IMR-90 (cell line): ENCODE data around the gene GALNT4. TPM values are rescaled to one million over a fixed set of nuclear protein-coding genes. Genes with fewer than 3 reads are reported as not detected.

ENCODE experiments used
- ATAC-seq: fragments of 200-7000 bp; cut with Tn5 transposase; 2 replicates; pipeline ENCODE4 v1.9.1; 2020; ENCODE audit warnings: low read depth, mild to moderate bottlenecking, moderate library complexity
- BruUV-seq: library from RNA; stranded (reverse); fragments of 400-500 nt; replicated peaks from 2 replicates; lab custom pipeline; 2021; lab: Mats Ljungman, UMichigan
- CTCF ChIA-PET: fragments of 300-600 bp; formaldehyde crosslinking; extraction: SDS; loops from one replicate; lab custom pipeline; 2021; ENCODE audit warnings: antibody characterized with exemption; lab: Yijun Ruan, JAX
- POLR2A ChIA-PET: fragments of 300-600 bp; sonication (Branson Sonifier 250); formaldehyde crosslinking; loops from one replicate; lab custom pipeline; 2022; ENCODE audit warnings: antibody characterized with exemption; ENCODE audit not compliant: unreplicated experiment; lab: Charles Lee
- DNase-seq: peaks from one replicate; pipeline ENCODE4 v3.0.0; 2013
- H2AFZ ChIP-seq: replicated peaks from 2 replicates; pipeline ENCODE3; 2013; ENCODE audit warnings: low read length, mild to moderate bottlenecking; ENCODE audit not compliant: poor library complexity
- H2AK5ac ChIP-seq: 2 replicates; pipeline ENCODE4 v1.6.1; 2013; ENCODE audit warnings: low read depth, low read length, inconsistent platforms
- H2AK9ac ChIP-seq: replicated peaks from 2 replicates; pipeline ENCODE3; 2013; ENCODE audit warnings: mild to moderate bottlenecking, low read depth, low read length, moderate library complexity; ENCODE audit not compliant: poor library complexity
- H2BK120ac ChIP-seq: 2 replicates; pipeline ENCODE4 v1.6.1; 2013; ENCODE audit warnings: low read depth, low read length, inconsistent platforms
- H2BK15ac ChIP-seq: 3 replicates; pipeline ENCODE4 v1.6.1; 2013; ENCODE audit warnings: low read depth, low read length, inconsistent platforms
- H2BK20ac ChIP-seq: 2 replicates; pipeline ENCODE4 v1.6.1; 2013; ENCODE audit warnings: low read depth, mild to moderate bottlenecking, inconsistent platforms, low read length, moderate library complexity
- H2BK5ac ChIP-seq: 2 replicates; pipeline ENCODE4 v1.6.1; 2013; ENCODE audit warnings: mild to moderate bottlenecking, low read depth, low read length, inconsistent platforms; ENCODE audit not compliant: poor library complexity, severe bottlenecking
- H3K14ac ChIP-seq: replicated peaks from 2 replicates; pipeline ENCODE4 v1.6.1; 2013; ENCODE audit warnings: low read depth, low read length, inconsistent platforms
- H3K18ac ChIP-seq: 2 replicates; pipeline ENCODE4 v1.6.1; 2013; ENCODE audit warnings: low read depth, low read length, control low read depth
- H3K23ac ChIP-seq: 2 replicates; pipeline ENCODE4 v1.6.1; 2013; ENCODE audit warnings: low read depth, low read length, inconsistent platforms
- H3K27ac ChIP-seq: 2 replicates; pipeline ENCODE4 v1.5.1; 2013; ENCODE audit warnings: mild to moderate bottlenecking, control low read depth, low read length; ENCODE audit not compliant: insufficient read depth
- H3K27me3 ChIP-seq: 2 replicates; pipeline ENCODE4 v1.6.1; 2013; ENCODE audit warnings: low read length; ENCODE audit not compliant: control insufficient read depth, insufficient read depth
- H3K36me3 ChIP-seq: 2 replicates; pipeline ENCODE4 v1.6.1; 2013; ENCODE audit warnings: low read length, mixed read lengths; ENCODE audit not compliant: control insufficient read depth, insufficient read depth
- H3K4ac ChIP-seq: 2 replicates; pipeline ENCODE4 v1.6.1; 2013; ENCODE audit warnings: low read depth, low read length, inconsistent platforms
- H3K4me1 ChIP-seq: 2 replicates; pipeline ENCODE4 v1.6.1; 2013; ENCODE audit warnings: low read length, mixed read lengths; ENCODE audit not compliant: control insufficient read depth, insufficient read depth
- H3K4me2 ChIP-seq: 2 replicates; pipeline ENCODE4 v1.6.1; 2013; ENCODE audit warnings: low read depth, mild to moderate bottlenecking, control low read depth, low read length, moderate library complexity
- H3K4me3 ChIP-seq: 2 replicates; pipeline ENCODE4 v1.5.1; 2013; ENCODE audit warnings: low read depth, mild to moderate bottlenecking, control low read depth, low read length, moderate library complexity; ENCODE audit not compliant: insufficient read depth
- H3K56ac ChIP-seq: 2 replicates; pipeline ENCODE4 v1.6.1; 2013; ENCODE audit warnings: low read length, inconsistent platforms; ENCODE audit not compliant: insufficient read depth; ENCODE audit errors: extremely low read depth
- H3K79me1 ChIP-seq, 2 experiments: 2 replicates each; pipeline ENCODE4 v1.6.1; 2013; ENCODE audit warnings: low read length in 2 of 2, inconsistent platforms in 1 of 2, low read depth in 1 of 2
- H3K9ac ChIP-seq: 2 replicates; pipeline ENCODE4 v1.6.1; 2013; ENCODE audit warnings: low read depth, low read length, control low read depth
- H3K9me1 ChIP-seq: 2 replicates; pipeline ENCODE4 v1.6.1; 2013; ENCODE audit warnings: low read length, inconsistent platforms; ENCODE audit not compliant: insufficient read depth
- H3K9me3 ChIP-seq: 2 replicates; pipeline ENCODE4 v1.6.1; 2013; ENCODE audit warnings: low read length; ENCODE audit not compliant: control insufficient read depth, insufficient read depth
- H4K20me1 ChIP-seq: 2 replicates; pipeline ENCODE4 v1.6.1; 2013; ENCODE audit warnings: low read length, inconsistent platforms; ENCODE audit not compliant: insufficient read depth
- H4K5ac ChIP-seq: 2 replicates; pipeline ENCODE4 v1.6.1; 2013; ENCODE audit warnings: mild to moderate bottlenecking, low read depth, low read length, control low read depth
- H4K8ac ChIP-seq, 2 experiments: 2 replicates each; pipeline ENCODE4 v1.6.1; 2013; ENCODE audit warnings: low read depth in 2 of 2, low read length in 2 of 2, control low read depth in 1 of 2, inconsistent platforms in 1 of 2
- H4K91ac ChIP-seq: 2 replicates; pipeline ENCODE4 v1.6.1; 2013; ENCODE audit warnings: low read depth, low read length, inconsistent platforms; ENCODE audit not compliant: insufficient read depth
- BHLHE40 ChIP-seq: fragments of 150-350 bp; IDR thresholded peaks from 2 replicates; pipeline ENCODE4 v1.6.1; 2016; ENCODE audit warnings: mild to moderate bottlenecking, low read depth, low read length
- CHD1 ChIP-seq: IDR thresholded peaks from 2 replicates; pipeline ENCODE4 v1.6.1; 2012; ENCODE audit warnings: low read depth, low read length, improper control_type of control experiment
- MAFK ChIP-seq: IDR thresholded peaks from 2 replicates; pipeline ENCODE4 v1.6.1; 2012; ENCODE audit warnings: low read depth, low read length, improper control_type of control experiment
- MAZ ChIP-seq: IDR thresholded peaks from 2 replicates; pipeline ENCODE4 v1.6.1; 2012; ENCODE audit warnings: low read depth, mild to moderate bottlenecking, low read length, improper control_type of control experiment, moderate library complexity, borderline replicate concordance
- MXI1 ChIP-seq: IDR thresholded peaks from 2 replicates; pipeline ENCODE4 v1.6.1; 2012; ENCODE audit warnings: low read depth, mild to moderate bottlenecking, low read length, moderate library complexity, borderline replicate concordance
- NFE2L2 ChIP-seq: fragments of 150-350 bp; IDR thresholded peaks from 2 replicates; pipeline ENCODE4 v1.6.1; 2016; ENCODE audit warnings: low read depth, mild to moderate bottlenecking, low read length
- POLR2A ChIP-seq: IDR thresholded peaks from 2 replicates; pipeline ENCODE4 v1.6.1; 2012; ENCODE audit warnings: mild to moderate bottlenecking, low read depth, low read length
- RAD21 ChIP-seq: IDR thresholded peaks from 2 replicates; pipeline ENCODE4 v1.6.1; 2012; ENCODE audit warnings: low read length, improper control_type of control experiment
- WGBS, 2 experiments: methylation state at CpG; one replicate each; pipeline versions ENCODE4 v1.1.5 to v1.1.7; 2013; ENCODE audit warnings: missing lambda C conversion rate in 2 of 2; ENCODE audit not compliant: insufficient read length in 1 of 2; ENCODE audit errors: extremely low coverage in 2 of 2; 5-methylcytosine and 5-hydroxymethylcytosine counted together
- dilution Hi-C: fragments of 300-500 bp; cut with HindIII; formaldehyde crosslinking; loops from one replicate; pipeline ENCODE4 v1.14.3; 2018; ENCODE audit warnings: low sequenced_read_pairs; ENCODE audit not compliant: unreplicated experiment
- in situ Hi-C: fragments of 300-500 bp; cut with MboI; formaldehyde crosslinking; loops from 3 replicates; pipeline ENCODE4 v1.14.3; 2019; ENCODE audit warnings: low sequenced_read_pairs, inconsistent platforms, mixed read lengths
- intact Hi-C: fragments of 100-400 bp; cut with micrococcal nuclease; formaldehyde crosslinking; loops from 2 replicates; pipeline ENCODE4 v1.10.0; 2022
- polyA plus RNA-seq, 3 experiments: library from polyadenylated mRNA; depleted of rRNA; stranded (reverse); fragments of >200 nt; gene quantifications; 2 replicates each; pipeline ENCODE4 v1.2.3, GENCODE V29; 2012; ENCODE audit warnings: low replicate concordance in 1 of 3
- total RNA-seq: library from RNA; depleted of rRNA; stranded (reverse); fragments of >200 nt; gene quantifications from 2 replicates; pipeline ENCODE4 v1.2.3, GENCODE V29; 2012
- TF ChIP-seq, protein P1 (sequence below): conservative IDR thresholded peaks from 2 replicates; pipeline ENCODE4 v1.5.1; 2012; ENCODE audit warnings: mild to moderate bottlenecking, low read depth, low read length, improper control_type of control experiment
- TF ChIP-seq, protein P2 (sequence below): fragments of 150-350 bp; IDR thresholded peaks from 2 replicates; pipeline ENCODE4 v1.6.1; 2017; ENCODE audit warnings: mild to moderate bottlenecking, antibody characterized with exemption, low read length, low read depth

GALNT4 gene
- total and polyA plus RNA-seq, 2 of the 4 experiments (the other 2 are of a cell fraction) = 2.6 to 9.0 TPM

DNA sequence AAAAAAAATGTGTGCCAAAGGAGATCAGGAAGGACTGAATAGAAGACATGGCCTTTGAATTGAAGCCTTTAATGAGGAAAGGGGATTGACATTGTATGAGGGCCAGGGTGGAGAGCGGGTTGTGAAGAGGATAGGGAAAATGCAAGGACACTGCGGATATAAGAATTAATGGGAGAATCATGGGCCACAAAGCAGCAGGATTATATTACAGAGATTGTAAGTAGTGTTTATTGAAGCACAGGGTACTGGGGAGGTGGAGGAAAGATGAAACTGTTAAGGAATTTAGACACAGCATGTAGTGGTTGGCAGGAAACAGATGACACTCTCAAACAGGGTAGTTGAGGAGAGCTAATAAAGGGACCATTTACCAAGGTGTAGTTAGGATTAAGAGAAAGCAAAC is 17.6 kb upstream of the GALNT4 start:
- H3K4ac ChIP-seq = no peak overlapping the region
- H3K14ac ChIP-seq = no peak overlapping the region
- H3K27ac ChIP-seq = no peak overlapping the region
- TF ChIP-seq, protein P1, sequence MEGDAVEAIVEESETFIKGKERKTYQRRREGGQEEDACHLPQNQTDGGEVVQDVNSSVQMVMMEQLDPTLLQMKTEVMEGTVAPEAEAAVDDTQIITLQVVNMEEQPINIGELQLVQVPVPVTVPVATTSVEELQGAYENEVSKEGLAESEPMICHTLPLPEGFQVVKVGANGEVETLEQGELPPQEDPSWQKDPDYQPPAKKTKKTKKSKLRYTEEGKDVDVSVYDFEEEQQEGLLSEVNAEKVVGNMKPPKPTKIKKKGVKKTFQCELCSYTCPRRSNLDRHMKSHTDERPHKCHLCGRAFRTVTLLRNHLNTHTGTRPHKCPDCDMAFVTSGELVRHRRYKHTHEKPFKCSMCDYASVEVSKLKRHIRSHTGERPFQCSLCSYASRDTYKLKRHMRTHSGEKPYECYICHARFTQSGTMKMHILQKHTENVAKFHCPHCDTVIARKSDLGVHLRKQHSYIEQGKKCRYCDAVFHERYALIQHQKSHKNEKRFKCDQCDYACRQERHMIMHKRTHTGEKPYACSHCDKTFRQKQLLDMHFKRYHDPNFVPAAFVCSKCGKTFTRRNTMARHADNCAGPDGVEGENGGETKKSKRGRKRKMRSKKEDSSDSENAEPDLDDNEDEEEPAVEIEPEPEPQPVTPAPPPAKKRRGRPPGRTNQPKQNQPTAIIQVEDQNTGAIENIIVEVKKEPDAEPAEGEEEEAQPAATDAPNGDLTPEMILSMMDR = no peak
- TF ChIP-seq CHD1 = no peak
- TF ChIP-seq MXI1 = no peak
- TF ChIP-seq MAZ = no peak
- TF ChIP-seq MAFK = no peak
- TF ChIP-seq BHLHE40 = no peak
- TF ChIP-seq RAD21 = no peak
- TF ChIP-seq NFE2L2 = no peak
- TF ChIP-seq, protein P2, sequence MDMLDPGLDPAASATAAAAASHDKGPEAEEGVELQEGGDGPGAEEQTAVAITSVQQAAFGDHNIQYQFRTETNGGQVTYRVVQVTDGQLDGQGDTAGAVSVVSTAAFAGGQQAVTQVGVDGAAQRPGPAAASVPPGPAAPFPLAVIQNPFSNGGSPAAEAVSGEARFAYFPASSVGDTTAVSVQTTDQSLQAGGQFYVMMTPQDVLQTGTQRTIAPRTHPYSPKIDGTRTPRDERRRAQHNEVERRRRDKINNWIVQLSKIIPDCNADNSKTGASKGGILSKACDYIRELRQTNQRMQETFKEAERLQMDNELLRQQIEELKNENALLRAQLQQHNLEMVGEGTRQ = no peak
- TF ChIP-seq POLR2A = no peak
- H2AK5ac ChIP-seq = no peak overlapping the region
- dilution Hi-C loops (no loop called here), intact Hi-C loops (loop anchor here (2.0 to 10.0 kb wide), 6 partner anchors 150 to 1399 kb away; no protein-coding TSS in a partner anchor), in situ Hi-C loops (loop anchor here (5.0 to 10.0 kb wide), 3 partner anchors 163 to 1393 kb away; partner anchors contain the start of gene ATP2B1)
- DNase-seq (no peak), ATAC-seq (no peak; the same call in 1 of the 2 replicates)
- BruUV-seq = no TSS peak
- H2BK5ac ChIP-seq = no peak overlapping the region
- H3K4me1 ChIP-seq = no peaks in the 10 kb centered on the region
- no peaks in the 10 kb centered on the region for H4K20me1 ChIP-seq
- no peak overlapping the region for H3K56ac ChIP-seq
- no peak overlapping the region for H2AFZ ChIP-seq
- 86% methylated on average over 2 of the region's 2 CpGs; no CpG with 5 or more reads in 1 of the 2 experiments for WGBS, 2 experiments
- no peaks in the 10 kb centered on the region for H3K27me3 ChIP-seq
- no peak overlapping the region for H4K8ac ChIP-seq
- no peaks in the 10 kb centered on the region for H3K9me3 ChIP-seq
- H3K4me3 ChIP-seq = no peak overlapping the region
- no peak overlapping the region for H4K91ac ChIP-seq
- H3K79me1 ChIP-seq = no peaks in the 10 kb centered on the region
- H4K5ac ChIP-seq = no peak overlapping the region
- H2BK120ac ChIP-seq = no peak overlapping the region
- no peak overlapping the region for H3K4me2 ChIP-seq
- no peak overlapping the region for H3K18ac ChIP-seq
- H2AK9ac ChIP-seq = no peak overlapping the region
- POLR2A ChIA-PET = no interaction called here
- no peak overlapping the region for H2BK20ac ChIP-seq
- no peak overlapping the region for H3K23ac ChIP-seq
- no peaks in the 10 kb centered on the region for H3K36me3 ChIP-seq
- CTCF ChIA-PET = interaction anchor here (1.1 to 2.6 kb wide), 4 partner anchors 149 to 1399 kb away, joined by 3 to 9 read pairs (median 5); no protein-coding TSS in a partner anchor
- H3K9ac ChIP-seq = no peak overlapping the region
- H3K9me1 ChIP-seq = peaks cover 5% of the 10 kb centered on the region; the same call in 1 of the 2 replicates
- no peak overlapping the region for H2BK15ac ChIP-seq
